Neural cell (in vitro differentiated cells): ENCODE measurements around the gene RNF149.

ENCODE experiments used
- CTCF ChIP-seq: fragments of 450-650 bp; IDR thresholded peaks from 2 replicates; pipeline ENCODE4 v1.5.1; 2014; ENCODE audit warnings: antibody characterized with exemption, mild to moderate bottlenecking, moderate library complexity; ENCODE audit not compliant: poor library complexity, severe bottlenecking
- EP300 ChIP-seq: fragments of 450-650 bp; conservative IDR thresholded peaks from 2 replicates; pipeline ENCODE4 v1.6.1; 2014; ENCODE audit warnings: antibody characterized with exemption, mild to moderate bottlenecking, moderate library complexity; ENCODE audit not compliant: poor library complexity, severe bottlenecking
- EZH2 ChIP-seq: fragments of 200-600, 300-800 bp; shearing (Covaris generic), sonication (generic); IDR thresholded peaks from 2 replicates; pipeline ENCODE4 v1.6.1; 2014; ENCODE audit warnings: antibody characterized with exemption, low read length, borderline replicate concordance, mild to moderate bottlenecking; ENCODE audit not compliant: insufficient read depth, poor library complexity, severe bottlenecking
- MXI1 ChIP-seq: fragments of 450-650 bp; conservative IDR thresholded peaks from 2 replicates; pipeline ENCODE4 v1.6.1; 2014; ENCODE audit warnings: antibody characterized with exemption, mild to moderate bottlenecking; ENCODE audit not compliant: poor library complexity, severe bottlenecking
- POLR2AphosphoS5 ChIP-seq: IDR thresholded peaks from 2 replicates; pipeline ENCODE4 v1.6.1; 2012
- RAD21 ChIP-seq: fragments of 450-650 bp; conservative IDR thresholded peaks from 2 replicates; pipeline ENCODE4 v1.6.1; 2014; ENCODE audit warnings: antibody characterized with exemption, mild to moderate bottlenecking, moderate library complexity
- SMC3 ChIP-seq: fragments of 450-650 bp; conservative IDR thresholded peaks from 2 replicates; pipeline ENCODE4 v1.6.1; 2014; ENCODE audit warnings: antibody characterized with exemption, mild to moderate bottlenecking, moderate library complexity; ENCODE audit not compliant: poor library complexity
- TAF1 ChIP-seq: IDR thresholded peaks from 2 replicates; pipeline ENCODE4 v1.6.1; 2012; ENCODE audit warnings: low read depth
- TF ChIP-seq, protein P1 (sequence below): IDR thresholded peaks from 2 replicates; pipeline ENCODE4 v1.6.1; 2012; ENCODE audit warnings: borderline replicate concordance

- TF ChIP-seq CTCF = no peak
- no peak for TF ChIP-seq POLR2AphosphoS5
- TF ChIP-seq, protein P1, sequence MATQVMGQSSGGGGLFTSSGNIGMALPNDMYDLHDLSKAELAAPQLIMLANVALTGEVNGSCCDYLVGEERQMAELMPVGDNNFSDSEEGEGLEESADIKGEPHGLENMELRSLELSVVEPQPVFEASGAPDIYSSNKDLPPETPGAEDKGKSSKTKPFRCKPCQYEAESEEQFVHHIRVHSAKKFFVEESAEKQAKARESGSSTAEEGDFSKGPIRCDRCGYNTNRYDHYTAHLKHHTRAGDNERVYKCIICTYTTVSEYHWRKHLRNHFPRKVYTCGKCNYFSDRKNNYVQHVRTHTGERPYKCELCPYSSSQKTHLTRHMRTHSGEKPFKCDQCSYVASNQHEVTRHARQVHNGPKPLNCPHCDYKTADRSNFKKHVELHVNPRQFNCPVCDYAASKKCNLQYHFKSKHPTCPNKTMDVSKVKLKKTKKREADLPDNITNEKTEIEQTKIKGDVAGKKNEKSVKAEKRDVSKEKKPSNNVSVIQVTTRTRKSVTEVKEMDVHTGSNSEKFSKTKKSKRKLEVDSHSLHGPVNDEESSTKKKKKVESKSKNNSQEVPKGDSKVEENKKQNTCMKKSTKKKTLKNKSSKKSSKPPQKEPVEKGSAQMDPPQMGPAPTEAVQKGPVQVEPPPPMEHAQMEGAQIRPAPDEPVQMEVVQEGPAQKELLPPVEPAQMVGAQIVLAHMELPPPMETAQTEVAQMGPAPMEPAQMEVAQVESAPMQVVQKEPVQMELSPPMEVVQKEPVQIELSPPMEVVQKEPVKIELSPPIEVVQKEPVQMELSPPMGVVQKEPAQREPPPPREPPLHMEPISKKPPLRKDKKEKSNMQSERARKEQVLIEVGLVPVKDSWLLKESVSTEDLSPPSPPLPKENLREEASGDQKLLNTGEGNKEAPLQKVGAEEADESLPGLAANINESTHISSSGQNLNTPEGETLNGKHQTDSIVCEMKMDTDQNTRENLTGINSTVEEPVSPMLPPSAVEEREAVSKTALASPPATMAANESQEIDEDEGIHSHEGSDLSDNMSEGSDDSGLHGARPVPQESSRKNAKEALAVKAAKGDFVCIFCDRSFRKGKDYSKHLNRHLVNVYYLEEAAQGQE = no peak
- TF ChIP-seq TAF1 = no peak
- TF ChIP-seq MXI1 = no peak
- TF ChIP-seq RAD21 = no peak
- TF ChIP-seq EP300 = no peak
- no peak for TF ChIP-seq SMC3
- no peak for TF ChIP-seq EZH2
Observed at GRCh38 chr2:101241158-101241557, 67.3 kb downstream of the RNF149 start.
